AG10803 (cell line): ENCODE data around the gene RNF17.

Experiments
- DNase-seq: peaks from one replicate; pipeline ENCODE4 v3.0.0; 2010; ENCODE audit warnings: low read depth
- H3K4me3 ChIP-seq: 2 replicates; pipeline ENCODE4 v1.5.1; 2011; ENCODE audit warnings: mild to moderate bottlenecking, low read length, control low read depth
- CTCF ChIP-seq: conservative IDR thresholded peaks from 2 replicates; pipeline ENCODE4 v1.5.1; 2011; ENCODE audit warnings: mild to moderate bottlenecking, low read length, control low read depth, inconsistent platforms

The RNF17 gene

DNA sequence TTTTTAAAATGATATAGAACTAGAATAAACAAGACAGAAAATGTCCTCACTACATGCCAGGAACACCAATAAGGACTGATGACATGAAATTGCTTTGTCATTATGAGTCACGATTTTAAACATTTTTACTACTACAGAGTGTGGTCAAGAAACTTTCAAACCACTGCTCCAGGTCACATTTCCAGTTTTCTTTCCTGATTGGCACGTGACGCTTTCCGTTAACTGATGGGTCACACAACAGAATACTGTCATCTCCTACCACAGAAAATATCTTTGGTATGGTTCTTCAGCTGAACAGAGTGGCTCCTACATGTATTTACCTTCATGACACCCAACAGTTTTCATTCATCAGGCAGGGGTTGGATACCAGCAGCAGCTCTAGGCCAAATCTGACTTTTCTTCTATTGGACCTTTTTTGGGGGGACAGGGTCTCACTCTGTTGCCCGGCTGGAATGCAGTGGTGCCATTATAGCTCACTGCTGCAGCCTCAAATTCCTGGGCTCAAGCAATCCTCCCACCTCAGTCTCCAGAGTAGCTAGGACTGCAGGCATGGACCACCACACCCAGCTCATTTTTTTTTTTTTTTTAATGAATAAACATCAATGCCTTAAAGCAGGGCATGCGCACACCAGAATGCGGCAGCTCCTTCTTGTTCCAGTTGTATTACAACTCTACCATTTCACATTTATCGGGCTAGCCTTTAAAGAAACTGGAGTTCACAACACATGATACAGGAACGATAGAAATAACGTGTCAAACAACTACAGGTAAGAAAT is 147.4 kb downstream of the RNF17 start:
- peak; percentile 40 for DNase-seq
- TF ChIP-seq CTCF, result no peak
- H3K4me3 ChIP-seq, result no peak overlapping the region

DNA sequence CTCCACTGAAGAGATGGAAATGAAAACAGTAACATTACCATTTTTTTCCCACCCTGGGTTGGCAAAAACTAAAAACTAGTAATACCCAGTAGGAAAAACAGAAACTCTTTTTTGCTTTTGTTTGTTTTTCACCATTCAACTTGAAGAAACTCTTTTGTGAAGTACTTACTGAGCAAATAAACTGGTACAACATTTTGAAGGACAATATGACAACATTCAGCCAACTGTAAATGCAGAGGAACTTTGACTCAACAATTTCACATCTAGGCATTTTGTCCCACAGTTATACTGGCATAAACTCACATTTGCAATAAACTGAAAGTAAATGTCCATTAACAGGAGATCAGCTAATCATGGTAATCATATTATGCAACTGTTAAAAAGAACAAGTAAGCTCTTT is 152.5 kb downstream of the RNF17 start:
- no peak for DNase-seq
- H3K4me3 ChIP-seq, result no peak overlapping the region
- TF ChIP-seq CTCF, result no peak

DNA sequence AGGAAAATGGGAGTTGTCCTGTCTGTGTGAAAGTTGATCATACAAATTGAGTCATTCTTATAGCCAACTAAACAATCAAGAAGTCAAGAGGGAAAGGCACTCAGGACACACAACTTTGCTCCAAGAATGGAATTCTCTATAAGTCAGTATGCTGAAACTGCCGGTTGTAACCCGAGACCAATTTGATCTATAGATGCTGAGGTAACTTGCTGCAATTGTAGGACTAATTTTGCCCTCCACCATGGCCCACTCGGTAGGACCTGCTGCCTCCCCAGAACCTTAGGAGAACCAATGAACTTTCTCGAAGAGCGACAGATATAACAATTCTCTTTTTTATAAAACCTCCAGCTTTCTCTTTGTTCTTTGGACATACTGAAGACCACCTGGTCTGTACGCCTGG is 157.0 kb downstream of the RNF17 start:
- DNase-seq, result no peak
- no peak overlapping the region for H3K4me3 ChIP-seq
- no peak for TF ChIP-seq CTCF

DNA sequence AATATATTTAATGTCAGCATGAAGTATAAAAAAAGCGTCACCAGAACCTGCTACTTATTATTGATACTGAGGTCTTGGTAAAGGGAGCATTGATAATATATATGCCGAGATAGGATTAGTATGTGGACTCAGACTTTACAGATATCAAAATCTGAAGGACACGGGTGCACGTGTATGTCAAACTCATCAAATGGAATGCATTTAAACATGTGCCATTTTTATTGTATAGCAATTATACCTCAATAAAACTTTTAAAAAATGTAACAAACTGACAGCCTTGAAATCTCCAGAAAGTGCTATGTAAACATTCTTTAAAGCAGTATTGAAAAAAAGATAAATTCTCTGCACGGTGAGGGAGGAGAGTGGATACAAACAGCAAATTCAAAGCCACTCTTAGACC is 157.9 kb downstream of the RNF17 start:
- peak overlapping the region; percentile 82 for H3K4me3 ChIP-seq
- TF ChIP-seq CTCF, result no peak
- no peak for DNase-seq

- peak overlapping the region; percentile 82 for H3K4me3 ChIP-seq
- TF ChIP-seq CTCF, result no peak
- peak; percentile 35 for DNase-seq
Measured at GRCh38 chr13:24922387-24922744, 158.4 kb downstream of the RNF17 start.

- TF ChIP-seq CTCF, result no peak
- H3K4me3 ChIP-seq, result peak overlapping the region; percentile 83
Measured at GRCh38 chr13:24922745-24923591, 159.0 kb downstream of the RNF17 start.

More at GRCh38 chr13:24922745-24923591, 159.0 kb downstream of the RNF17 start:
- peak; percentile 96 for DNase-seq
